HG02943 (cell line): ENCODE measurements around the gene PPBP.
"Not testable (repeated sequence)": the region's sequence is repeated elsewhere in the genome, so short reads cannot be mapped to it uniquely, and the experiment has no call there.

Source experiments
- ATAC-seq: cut with Tn5 transposase; IDR thresholded peaks from one replicate; pipeline ENCODE4 v1.9.1; 2021; ENCODE audit warnings: mild to moderate bottlenecking, low read depth, moderate library complexity; ENCODE audit not compliant: unreplicated experiment

Gene PPBP

DNA sequence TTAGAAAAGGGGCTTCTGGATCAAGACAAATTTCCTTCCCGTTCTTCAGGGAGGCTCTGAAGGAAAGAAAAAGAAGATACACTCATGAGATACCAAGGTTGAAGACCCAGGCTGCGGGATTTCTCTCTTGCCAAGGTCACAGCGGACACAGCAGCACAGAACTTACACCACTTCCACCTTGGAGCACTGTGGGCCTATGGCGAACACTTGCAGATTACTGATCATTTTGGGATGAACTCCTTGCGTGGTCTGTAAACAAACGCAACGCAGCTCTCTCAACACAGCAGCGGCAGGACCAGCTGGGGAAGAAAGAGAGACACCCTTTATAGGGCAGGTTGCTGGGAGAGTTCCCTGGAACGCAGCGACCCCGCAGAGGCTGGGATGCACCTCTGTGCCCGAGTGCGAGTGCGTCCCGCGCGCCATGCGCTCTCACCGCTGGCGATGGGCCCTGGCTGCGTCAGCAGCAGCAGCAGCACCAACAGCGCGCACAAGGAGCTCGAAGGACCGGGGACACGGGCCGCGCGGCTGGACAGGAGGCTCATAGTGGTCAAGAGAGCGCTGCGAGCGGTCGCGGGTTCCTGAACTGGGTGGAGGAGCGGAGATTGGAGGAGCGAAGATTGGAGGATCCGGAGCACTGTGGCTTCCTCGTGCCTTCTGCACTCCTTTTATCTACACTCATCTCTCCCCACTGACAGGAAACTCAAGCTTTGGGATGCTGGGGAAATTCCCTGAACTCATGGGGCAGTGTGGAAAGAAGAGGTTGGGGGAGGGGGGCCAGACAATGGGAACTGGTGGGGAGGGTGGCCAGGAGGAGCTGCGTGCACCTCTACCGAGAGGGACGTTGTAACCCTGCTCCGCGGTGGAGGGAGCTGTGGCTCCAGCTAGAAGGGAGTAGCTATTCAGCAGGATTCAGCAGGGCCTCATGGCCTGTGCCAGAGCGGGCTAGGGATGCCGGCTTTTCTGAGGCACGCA is 10.3 kb upstream of the PPBP start, which contains the start of gene CXCL5:
CXCL5 (minus strand) TSS at position 638 of the 972 bp plus-strand sequence; CDS start at position 542, 96 bp downstream.
- ATAC-seq, result no peak

DNA sequence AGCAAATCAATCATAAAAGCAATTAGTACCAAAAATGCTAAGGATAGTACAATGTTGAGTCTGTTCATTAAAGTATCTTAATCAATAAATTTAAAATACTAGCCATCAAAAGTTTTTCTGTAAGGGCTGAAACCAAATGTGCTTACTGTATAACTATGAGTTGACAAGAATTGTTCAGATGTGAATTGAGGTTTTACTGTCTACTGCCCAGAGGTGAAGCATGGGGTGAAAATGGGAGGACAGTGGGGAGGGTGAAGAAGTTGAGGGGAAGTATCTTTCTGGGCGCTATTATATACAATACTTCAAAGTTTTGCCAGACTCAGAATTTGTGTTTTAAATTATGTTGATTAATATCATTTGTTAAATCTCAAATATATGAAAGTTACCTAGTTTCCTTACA is 4.1 kb upstream of the PPBP start:
- no peak for ATAC-seq

DNA sequence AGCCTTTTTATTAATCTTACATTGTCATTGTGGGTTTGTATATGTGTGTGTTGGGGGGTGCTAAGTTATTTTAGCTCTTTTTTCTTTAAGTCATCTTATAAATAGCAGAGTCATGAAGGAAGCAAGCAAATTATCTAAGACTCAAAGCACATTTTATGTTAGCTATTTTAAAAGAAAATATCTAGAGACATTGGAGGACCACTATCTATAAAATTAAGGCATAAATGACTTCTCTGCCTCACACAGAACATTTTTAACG is 3.7 kb upstream of the PPBP start:
- no peak for ATAC-seq

DNA sequence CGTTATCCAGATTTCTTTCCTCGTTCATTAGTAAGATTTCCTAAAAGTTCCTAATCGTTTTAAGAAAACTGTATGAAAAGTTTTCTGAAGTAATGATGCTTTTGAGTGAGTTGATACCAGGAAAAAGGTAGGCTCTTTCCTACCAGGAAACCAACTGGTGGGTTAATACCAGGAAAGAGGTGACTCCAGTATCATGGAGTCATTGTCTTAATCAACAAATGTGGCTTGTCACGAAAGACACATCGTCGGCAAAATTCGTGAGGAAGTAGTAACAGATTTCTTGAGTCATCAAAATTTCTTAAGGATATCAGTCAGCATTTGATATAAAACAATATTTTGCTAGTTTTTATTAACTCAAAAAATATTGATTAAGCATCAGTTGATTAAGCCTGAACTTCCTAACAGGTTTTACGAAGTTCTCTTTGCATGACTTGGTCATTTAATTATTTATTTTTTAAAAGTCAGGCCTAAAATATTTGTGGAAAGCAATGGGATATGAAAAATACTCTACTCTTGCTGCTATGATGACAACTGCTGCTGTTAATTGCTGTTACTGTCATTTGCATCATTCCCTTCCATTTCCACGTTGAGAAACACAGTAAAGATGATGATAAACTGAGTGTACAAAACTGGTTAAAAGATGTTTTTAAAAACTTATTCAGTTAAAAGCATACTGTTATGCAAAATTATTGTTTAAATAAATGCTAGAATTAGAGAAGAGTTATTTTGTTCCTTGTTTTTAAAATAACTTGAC is 3.2 kb upstream of the PPBP start:
- ATAC-seq, result no peak

DNA sequence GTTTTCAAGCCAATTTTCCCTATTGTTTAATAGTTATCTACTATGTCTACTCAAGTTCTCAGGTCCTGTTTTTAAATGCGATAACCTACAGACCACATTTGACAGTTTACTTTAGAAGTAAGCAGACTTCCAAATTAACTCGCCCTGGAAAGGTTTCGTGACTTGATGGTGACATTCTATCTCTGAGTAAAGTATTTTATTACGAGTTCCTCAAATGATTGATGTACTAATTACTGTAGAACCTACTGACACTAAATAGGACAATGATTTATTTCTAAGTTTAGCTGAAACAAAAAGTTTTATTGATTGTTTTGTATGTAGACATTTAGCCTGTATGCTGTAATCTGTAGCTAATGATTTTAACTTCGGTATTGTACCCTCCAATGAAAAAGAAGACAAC is 1.9 kb upstream of the PPBP start:
- ATAC-seq, result no peak

DNA sequence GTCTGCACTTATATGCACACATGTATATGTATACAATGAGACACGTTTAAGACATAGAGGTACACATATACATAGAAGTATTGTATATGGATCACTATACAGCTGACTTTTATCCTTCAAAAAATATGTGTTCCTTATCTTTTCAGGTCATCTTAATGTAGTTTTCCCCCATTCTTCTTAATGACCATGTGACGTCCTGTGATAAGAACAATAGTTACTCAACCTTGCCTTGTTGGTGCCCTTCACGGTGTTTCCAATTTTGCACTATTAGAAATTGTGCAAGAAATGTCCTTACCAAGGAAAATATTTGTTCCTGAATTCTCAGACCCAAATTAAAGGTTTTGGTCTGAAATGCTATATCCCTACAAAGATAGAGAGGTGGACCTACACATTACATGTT is 1.0 kb upstream of the PPBP start:
- no peak for ATAC-seq

DNA sequence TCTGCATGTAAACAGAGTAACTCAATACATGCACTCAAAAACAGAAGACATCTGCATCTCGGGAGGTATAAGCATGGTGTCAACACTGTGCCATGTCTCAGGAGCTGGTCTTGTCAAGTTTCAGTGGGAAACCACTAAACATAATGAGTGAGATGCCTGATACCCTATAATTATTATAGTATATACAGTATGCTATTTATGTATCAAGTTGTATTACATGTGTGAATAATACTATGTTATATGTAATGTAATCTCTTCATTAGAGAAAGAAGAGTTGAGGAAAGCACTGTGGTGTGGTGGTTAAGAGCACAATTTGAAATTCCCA is 2.5 kb downstream of the PPBP start:
- ATAC-seq, result no peak

DNA sequence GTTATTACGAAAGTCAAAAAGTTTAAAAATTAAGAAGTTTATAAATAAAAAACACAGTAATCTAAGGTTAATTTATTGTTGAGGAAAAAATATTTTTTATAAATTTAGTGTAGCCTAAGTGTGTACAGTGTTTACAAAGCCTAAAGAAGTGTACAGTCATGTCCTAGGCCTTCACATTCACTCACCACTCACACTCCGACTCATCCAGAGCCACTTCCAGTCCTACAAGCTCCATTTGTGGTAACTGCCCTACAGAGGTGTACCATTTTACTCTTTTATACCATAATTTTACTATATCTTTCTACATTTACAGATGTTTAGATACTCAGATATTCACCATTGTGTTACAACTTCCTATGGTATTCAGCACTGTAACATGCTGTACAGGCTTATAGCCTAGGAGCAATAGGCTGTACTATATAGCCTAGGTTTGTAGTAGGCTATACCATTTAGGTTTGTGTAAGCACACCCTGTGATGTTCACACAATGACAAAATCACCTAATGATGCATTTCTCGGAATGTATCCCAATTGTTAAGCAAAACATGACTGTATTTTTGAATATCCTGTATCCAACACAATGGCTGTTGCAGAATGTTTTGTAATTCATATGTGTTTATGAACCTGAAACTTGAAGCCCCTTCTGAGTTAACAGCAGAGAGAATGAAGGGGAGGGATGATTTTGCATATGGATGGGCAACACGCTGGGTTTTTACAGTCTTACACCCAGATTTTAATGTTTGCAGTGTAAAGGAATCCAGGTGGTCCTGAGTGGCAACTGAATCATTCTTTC is 3.1 kb downstream of the PPBP start:
- ATAC-seq, result no peak

DNA sequence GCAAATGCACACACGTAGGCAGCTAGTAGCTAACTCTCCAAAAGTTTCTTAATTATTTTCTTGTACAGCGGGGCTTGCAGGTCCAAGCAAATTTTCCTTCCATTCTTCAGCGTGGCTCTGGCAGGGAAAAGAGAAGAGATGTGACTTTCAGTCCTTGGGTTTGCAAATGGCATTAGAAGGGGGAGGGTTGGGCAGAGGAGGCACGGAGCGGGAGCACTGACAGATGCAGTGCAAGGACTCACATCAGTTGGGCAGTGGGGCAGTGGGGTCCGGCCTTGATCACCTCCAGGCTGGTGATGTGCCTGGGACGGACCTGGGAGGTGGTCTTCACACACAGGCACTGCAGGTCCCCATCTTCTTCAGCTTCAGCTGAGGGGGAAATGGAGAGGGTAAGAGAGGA is 6.8 kb downstream of the PPBP start:
- ATAC-seq, result not testable (repeated sequence)

DNA sequence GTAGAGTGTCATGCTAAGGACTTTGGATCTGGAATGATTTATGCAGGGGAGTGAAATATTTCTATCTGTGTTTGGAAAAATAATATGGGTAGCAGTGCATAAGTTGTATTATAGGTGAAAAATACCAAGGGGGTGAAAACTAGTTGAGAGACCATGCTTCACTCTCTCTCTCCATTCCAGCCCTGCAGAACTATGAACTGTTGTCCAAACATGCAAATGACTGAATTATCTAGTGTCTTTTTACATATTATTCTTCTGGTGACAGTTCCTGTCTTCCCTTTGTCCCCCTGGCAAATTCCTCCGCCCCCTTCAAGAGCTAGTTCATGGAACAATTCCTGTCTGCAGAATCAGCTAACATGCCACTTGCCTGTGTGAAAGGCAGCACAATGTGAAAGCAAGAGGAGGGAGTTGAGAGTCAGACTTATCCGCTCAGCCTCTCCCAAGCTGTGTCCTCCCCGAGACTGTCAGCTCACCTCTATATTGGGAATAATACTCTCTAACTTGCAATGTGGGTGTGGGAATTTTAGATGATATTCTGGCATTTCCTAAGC is 8.5 kb downstream of the PPBP start:
- ATAC-seq, result no peak

DNA sequence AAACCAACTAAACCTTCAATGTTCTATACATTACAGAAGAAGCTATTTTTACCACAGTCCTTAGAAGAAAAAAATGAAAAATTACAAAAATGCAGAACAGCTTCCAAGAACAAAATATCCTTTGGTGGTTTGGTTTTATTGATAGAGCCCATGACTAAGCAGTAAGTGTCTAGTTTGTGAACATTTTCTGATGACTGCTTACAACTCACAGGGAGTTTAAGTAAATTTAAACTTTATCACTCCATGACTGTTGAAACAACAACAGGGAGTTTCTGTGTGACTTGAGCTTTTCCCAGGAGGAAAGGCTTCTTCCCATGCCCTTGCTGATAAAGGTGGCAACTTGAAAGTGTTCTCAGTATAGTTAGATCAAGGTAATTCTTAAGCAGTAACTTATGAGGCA is 9.1 kb downstream of the PPBP start:
- ATAC-seq, result no peak

DNA sequence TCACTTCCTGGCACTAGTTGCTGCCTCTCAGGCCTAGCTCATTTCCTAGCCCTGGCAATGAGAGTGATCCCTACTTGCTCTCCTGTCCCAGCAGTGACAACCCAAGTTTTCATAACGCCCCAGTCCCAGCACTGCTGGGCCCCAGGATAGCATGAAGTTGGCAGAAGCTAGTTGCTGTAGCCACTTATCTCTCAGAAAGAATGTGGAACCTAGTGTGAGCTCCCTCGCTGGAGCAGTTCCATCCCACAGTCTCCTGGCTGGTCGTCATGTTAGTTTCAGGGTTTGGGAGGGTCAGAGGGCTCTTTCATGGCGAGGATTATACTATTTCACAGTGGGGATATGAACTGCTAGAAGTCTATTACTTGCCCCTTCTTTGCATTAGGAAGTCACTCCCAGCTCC is 11.3 kb downstream of the PPBP start:
- ATAC-seq, result no peak

DNA sequence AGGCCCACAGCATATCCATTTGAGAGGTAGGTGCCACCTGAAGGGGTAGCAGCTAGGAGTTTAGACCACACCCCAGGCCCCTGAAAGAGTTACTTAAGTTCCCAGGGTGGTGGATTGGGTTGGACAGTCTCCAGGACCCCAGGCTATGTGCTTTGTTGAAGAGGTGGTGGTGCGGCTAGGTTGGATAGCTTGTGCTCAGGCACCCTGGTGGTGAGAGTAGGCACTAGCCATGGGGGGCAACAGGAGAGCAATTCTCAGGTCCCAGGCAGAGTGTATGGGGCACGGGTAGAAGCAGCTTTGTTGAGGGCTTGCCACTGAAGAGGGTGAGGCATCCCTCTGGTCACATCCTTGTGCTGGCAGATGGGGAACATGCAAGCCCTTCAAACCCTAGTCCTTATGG is 11.8 kb downstream of the PPBP start:
- no peak for ATAC-seq

DNA sequence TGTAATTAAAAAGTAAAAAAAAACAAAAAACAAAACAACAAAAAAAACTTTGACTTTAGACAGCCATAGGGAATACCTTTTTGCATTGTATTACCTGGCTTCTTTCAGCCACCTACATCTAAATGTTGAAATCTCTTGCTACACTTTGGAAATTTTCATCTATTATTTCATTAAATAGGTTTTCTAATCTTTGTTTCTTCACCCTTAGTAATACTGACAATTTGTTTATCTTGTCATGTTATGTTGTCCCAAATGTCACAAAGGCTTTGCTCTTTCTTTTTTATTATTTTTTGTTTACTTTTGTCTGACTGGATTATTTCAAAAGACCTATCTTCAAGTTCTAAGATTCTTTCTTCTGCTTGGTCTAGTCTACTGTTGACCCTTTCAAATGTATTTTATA is 13.6 kb downstream of the PPBP start:
- no peak for ATAC-seq

DNA sequence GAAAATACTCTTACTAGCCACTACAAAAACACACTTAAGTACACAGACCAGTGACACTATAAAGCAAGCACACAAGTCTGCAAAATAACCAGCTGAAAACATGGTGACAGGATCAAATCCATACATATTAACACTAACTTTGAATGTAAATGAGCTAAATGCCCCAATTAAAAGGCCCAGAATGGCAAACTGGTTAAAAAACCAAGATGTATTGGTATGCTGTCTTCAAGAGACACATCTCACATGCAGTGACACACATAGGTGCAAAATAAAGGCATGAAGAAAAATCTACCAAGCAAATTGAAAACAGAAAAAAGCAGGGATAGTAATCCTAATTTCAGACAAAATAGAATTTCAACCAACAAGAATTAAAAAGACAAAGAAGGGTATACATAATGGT is 17.0 kb downstream of the PPBP start:
- no peak for ATAC-seq

DNA sequence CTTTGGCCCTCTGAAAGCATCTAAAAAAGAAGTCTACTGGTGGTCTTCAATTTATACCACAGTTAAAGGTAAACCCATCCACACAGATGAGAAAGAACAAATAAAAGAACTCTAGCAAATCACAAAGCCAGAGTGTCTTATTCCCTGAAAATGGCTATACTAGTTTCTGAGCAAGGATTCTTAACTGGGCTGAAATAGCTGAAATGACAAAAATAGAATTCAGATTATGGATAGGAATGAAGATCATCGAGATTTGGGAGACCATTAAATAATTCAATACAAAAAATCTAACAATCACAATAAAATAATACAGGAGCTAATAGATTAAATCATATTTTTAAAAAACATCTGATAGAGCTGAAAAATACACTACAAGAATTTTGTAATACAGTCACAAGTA is 18.0 kb downstream of the PPBP start:
- no peak for ATAC-seq

DNA sequence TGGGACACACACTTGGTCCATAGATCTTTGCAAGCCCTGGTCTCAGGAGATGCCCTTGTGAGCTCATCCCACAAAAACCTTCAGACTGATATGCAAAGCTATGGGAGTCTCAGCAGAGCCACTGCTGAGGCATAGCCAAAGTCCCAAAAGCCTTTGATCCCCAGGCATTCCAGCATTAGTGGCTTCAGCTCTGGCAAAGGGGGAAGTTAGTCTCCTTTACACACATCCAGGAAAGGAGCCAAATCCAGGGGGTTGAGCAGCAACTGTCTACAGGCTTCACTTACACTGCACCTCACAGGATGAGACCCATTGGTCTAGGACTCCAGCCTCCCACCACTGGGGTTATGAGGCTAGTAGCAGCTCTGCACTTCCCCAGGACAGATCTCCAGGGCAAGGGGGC is 20.1 kb downstream of the PPBP start:
- no peak for ATAC-seq

DNA sequence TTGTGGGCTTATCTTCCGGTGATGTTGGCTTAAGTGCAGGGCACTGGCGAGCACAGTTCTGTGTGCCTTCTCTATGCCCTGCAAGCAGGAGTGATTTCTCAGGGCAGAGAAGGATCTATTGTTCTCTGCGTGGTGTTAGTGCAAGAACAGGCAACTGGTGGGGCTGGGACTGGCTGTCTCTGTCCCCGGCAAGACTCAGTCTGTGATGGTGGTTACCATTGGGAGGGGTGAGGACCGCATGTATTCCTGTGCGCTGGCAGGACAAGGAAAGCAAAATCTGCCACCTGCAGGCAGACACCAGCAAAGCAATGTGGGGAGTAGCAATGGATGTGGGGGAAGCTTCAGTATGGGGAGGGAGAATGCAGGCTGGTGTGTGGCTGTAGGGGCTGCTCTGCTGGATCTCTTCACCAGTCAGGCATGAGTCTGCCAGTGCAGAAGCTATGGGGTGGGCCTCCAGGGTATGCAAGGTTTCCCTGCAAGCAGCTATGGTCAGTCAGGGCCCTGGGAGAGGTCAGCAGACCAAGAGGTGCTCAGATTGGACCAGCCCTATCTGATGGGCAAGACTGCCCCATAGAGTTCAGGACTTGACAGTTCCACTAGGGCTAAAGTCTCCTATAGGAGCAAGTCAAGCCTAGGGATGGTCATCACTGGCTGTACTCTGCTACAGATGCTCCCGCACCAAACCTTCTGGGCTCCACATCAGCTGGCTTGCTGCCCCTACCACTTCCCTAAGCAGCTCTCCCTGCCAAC is 23.0 kb downstream of the PPBP start:
- no peak for ATAC-seq

DNA sequence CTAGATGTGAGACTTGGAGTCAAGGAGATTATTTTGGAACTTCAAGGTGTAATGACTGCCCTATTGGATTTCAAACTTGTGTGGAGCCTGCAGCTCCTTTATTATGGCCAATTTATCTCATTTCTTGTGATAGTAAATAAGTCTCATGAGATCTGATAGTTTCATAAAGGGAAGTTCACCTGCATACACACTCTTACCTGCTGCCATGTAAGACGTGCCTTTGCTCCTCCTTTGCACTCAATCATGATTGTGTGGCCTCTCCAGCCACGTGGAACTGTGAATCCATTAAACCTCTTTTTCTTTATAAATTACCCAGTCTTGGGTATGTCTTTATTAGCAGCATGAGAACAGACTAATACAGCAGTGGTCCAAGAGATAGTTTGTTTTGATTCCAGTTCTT is 25.3 kb downstream of the PPBP start:
- no peak for ATAC-seq

DNA sequence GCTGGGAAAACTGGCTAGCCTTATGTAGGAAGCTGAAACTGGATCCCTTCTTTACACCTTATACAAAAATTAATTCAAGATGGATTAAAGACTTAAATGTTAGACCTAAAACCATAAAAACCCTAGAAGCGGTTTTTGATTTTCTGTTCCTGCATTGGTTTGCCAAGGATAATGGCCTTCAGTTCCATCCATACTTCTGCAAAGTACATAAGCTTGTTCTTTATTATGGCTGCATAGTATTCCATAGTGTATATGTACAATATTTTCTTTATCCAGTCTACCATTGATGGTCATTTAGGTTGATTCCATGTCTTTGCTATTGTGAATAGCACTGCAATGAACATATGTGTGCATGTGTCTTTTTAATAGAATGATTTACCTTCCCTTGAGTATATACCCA is 28.9 kb downstream of the PPBP start:
- ATAC-seq, result not testable (repeated sequence)
